Right lobe of liver (tissue), 4 donors: Measurements from ENCODE around the gene BCL11B.

ENCODE experiments used
- CTCF ChIP-seq, 4 donors: fragments of 200-600 bp in 3 of 4; fragments of 450-650 bp in 1 of 4; IDR thresholded peaks; one replicate each; pipeline versions ENCODE4 v1.5.1 to v1.8.0; 2016 to 2022; ENCODE audit warnings: antibody characterized with exemption in 4 of 4, mild to moderate bottlenecking in 2 of 4
- POLR2A ChIP-seq: fragments of 450-650 bp; IDR thresholded peaks from one replicate; pipeline ENCODE4 v1.6.1; 2017; ENCODE audit warnings: antibody characterized with exemption, mild to moderate bottlenecking
- donor health status: DM: no; HTN: no; CAD: no.
- donor health status: DM: no; HTN: no; CAD: no.
- donor health status: DM: no; HTN: yes; CAD: no.

DNA sequence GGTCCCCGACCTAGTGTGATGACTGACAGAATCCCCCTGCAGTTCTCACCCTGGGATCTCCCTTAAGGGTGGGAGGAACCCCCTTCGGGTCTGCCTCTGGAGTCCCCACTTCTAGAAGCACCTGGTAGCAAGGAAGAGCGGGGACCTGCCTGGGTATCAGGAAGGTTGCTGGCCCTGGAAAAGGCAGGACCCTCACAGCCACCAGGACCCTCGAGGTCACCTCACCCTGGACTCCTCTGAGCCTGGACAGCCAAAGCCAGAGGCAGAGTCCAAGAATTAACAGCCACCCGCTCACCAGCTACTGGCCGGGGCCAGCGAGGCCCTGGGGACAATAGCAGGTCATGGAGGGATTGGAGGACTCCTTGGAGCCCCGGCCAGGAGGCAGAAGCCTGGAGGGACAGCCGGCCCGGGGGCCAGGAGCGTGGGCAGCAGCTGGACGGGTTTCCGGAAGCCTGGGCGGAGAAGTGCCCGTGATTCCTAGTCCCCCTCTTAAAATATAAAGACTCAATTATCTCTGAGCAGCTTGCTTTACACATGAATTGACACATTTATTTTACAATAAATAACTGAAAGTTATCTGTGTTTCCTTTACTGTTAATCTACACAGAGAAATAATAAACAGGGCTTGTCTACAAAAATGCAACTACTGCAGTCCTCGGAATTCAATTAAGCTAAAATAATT lies 17.5 kb downstream of the BCL11B start:
- TF ChIP-seq POLR2A (no peak), CTCF (IDR thresholded peaks at IDR 0.05) (no peak)
